GM21367 (cell line): ENCODE results near the gene CDC27.
"Not testable (repeated sequence)": the region's sequence is repeated elsewhere in the genome, so short reads cannot be mapped to it uniquely, and the experiment has no call there.

Source experiments
- ATAC-seq: cut with Tn5 transposase; IDR thresholded peaks from one replicate; pipeline ENCODE4 v1.9.1; 2021; ENCODE audit not compliant: unreplicated experiment

CDC27 gene

DNA sequence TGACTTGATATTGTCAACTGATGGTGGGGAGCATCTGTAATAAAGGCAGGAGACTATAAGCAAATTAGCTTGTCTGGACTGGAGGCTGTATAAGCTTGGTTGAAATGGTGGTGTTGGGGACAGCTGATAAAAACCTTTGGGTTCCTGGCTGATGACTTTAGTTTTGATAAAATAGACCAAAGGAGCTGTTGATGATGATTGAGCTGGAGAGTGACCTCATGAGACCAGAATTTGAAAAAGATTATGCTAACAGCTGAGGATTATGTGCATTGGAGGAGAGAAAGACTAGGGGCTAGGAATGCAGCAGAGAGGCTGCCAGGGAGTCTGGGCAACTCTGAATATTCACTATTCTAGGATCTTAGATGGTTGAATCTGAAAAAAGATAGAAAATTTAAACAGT, 8.7 kb upstream of the CDC27 start:
- ATAC-seq: no peak

DNA sequence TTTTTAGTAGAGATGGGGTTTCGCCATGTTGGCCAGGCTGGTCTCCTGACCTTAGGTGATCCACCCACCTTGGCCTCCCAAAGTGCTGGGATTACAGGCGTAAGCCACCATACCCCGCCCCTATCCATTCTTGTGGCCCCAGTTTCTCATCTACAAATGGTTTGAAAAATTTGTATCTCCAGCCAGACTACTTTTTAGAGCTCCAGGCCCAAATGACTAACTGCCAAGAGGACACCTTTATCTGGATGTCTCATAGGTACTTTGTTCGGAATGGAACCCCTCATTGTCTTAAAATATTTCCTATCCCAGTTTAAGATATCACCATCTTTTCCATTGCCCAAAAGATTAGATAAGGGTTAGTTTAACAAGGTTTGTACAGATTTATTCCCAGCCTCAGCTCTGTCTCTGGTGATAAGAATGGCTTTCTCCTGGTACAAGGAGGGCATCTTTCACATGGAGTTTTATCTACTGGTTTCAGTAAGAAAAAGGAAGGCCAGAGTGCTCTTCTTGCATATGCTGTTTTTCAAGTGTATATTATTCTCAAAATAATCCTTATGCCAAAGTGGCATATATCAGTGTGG, 4.9 kb upstream of the CDC27 start:
- no peak for ATAC-seq

DNA sequence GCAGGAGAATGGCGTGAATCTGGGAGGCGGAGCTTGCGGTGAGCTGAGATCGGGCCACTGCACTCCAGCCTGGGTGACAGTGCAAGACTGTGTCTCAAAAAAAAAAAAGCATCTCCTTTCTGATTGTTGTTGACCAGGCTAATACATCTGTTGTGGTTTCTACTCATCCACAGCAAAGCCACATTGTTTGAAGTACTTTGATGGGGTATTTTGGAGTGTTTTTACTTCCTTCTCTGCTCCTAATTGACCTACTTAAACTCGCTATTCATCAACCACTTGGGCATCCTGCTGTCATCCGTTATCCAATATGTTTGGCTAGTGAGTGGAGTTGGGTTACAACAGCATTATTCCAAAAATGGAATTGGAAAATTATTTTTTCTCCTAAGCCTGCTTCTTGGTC, 3.5 kb upstream of the CDC27 start:
- no peak for ATAC-seq

DNA sequence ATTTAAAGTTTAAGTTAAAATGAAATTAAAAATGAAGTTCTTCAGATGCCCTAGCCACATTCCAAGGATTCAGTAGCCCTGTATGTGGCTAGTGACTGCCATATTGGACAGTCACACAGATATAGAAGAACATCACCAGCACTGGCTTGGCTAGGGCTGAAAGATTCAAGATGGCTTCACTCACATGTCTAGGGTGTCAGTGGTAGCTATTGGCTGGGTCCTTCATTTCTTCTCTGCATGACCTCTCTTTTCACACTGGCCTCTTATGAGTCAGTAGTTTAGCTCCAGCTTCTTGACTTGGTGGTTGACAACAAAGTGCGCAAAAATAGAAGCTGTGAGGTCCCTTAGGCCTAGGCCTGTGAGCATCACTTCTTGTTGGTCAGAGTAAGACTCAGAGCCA, 1.7 kb upstream of the CDC27 start:
- no peak for ATAC-seq

DNA sequence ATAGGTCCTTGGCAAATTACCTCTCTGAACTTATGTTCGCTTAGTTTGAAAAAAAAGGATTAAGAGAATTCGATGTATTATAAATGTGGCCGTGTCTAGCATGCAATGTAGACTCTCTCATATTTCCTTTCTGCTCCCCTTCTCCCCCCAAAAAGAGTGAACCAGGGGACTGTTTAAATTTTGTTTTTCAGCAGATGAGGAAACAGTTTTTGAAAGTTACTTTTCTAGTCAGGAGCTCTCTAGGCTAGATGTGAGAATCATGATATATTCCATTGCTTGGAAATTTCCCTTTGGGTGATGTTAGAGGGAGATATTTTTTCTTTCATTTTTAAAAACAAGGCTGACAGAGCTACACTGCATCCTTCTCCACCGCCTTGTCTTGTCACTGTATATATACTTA, 1.1 kb upstream of the CDC27 start:
- no peak for ATAC-seq

DNA sequence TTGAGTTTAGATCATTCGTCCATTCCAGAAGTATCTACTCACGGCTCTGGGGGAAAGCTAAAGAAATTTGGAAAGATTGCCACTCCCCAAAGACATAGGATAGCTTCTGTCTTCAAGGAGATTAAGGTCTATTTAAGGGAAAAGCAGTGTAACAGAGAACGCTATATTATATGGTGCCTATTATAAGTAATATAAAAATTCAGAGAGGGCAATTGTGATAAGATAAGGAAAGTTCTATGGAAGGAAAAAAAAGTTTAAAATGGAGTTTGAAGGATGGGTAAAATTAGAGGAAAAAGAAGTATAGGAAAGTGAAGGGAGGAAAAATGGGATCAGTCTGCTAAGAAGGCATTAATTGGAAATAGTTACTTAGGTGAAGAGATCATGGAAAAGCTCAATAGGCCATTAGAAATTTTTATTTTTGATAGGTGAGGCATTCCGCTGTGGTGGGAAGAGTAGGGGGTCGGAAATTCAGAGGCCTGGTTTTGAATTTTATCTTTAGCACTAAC, 690 bp upstream of the CDC27 start:
- no peak for ATAC-seq

DNA sequence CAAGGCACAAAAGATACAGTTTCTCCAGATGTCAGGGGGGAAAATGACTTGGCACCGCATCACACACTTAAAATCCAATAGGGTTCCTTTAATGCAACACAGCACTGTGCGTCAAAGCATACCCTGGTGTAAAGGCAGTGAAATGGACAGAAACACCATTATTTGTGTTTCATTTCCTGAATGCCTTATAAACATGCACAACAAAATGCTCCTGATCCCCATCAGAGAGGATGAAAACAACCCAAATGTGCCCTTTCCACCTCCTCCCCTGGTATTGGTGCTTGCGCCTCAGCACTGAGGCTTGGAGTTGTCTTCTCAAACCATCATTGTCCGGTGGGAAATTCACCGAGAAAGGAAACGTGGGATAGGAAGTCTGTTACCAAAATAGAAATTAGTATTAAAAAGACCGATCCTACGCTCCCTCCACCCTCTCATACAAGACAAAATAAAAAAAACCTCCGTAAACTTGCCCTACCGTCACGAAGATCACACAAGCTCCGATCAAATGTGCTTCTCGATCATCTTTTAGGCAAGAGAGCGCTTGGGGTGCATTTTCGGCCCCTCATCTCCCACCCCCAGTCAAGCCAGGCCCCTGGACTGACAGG, 722 bp downstream of the CDC27 start:
- ATAC-seq: no peak

DNA sequence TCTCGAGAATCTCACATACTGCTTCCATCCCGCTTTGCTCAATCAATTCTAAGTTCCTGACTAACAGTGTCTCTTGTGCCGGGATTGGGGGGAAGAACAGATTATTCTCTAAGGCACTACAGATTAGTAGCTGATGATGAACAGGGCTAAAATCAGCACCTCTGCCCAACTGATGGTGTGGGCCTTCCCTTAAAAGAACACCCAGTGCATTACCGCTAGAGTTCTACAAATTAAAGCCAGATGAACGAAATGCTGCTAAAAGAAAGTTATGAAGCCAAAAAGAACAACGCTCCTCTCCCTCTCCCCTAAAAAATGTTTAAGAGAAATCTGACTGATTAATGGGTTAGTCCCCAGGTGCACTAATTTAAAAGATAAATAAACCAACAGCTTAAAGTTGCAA, 4.4 kb downstream of the CDC27 start:
- no peak for ATAC-seq

DNA sequence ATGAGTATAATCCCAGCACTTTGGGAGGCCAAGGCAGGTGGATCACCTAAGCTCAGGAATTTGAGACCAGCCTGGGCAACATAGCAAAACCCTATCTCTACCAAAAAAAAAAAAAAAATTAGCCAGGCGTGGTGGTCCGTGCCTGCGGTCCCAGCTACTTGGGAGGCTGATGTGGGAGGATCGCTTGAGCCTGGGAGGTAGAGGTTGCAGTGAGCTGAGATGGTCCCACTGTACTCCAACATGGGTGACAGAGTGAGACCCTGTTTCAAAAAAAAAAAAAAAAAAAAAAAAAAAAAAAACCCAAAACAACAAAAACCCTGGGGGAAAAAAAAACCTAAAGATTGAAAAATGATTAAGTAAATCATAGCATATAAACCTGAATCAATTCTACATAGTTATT, 8.1 kb downstream of the CDC27 start:
- ATAC-seq: not testable (repeated sequence)

DNA sequence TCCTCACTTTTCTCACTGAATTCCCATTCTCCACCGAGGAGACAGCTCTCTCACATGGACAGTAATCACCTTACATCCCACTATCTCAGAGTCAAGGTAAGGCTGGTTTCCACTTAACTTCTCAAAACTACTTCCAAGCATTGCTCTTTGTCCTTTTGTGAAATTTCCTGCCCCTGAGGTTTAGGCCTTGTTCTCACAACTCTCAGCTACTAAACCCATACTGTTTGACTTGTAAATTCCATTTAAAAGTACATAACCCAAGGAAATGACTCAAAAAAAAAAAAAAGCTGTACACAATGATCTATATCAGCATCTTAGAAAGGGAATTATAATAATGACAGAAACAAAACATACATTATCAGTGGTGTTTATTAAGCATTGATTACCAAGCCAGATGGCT, 8.8 kb downstream of the CDC27 start:
- no peak for ATAC-seq

DNA sequence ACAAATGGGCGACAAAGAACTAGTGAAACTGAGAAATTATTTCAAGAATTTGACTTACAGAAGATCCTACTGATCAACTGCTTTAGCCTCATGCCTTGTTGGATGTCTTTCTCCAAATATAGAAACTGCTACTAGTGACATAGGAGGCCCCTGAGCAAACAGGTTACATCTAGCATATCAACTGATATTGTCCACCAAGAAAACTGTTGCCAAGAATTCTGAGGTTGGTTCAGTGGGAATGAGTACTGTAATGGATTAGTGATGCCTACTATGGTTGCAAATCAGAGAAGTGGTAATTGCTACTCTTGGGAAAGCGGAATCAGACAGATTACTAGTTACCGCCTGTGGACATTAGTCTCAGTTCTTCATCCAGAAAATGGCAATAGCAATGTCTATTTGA, 10.0 kb downstream of the CDC27 start:
- ATAC-seq: no peak

DNA sequence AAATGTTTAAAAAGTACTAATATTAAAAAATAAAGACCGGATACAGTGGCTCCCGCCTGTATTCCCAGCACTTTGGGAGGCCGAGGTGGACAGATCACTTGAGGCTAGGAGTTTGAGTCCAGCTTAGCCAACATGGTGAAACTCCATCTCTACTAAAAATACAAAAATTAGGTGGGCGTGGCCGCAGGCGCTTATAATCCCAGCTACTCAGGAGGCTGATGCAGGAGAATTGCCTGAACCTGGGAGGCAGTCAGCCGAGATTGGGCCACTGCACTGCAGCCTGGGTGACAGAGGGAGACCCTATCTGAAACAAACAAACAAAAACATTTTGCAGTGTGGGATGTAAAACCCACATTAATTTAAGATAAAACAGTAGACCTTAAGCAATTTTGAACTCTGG, 11.8 kb downstream of the CDC27 start:
- ATAC-seq: no peak

DNA sequence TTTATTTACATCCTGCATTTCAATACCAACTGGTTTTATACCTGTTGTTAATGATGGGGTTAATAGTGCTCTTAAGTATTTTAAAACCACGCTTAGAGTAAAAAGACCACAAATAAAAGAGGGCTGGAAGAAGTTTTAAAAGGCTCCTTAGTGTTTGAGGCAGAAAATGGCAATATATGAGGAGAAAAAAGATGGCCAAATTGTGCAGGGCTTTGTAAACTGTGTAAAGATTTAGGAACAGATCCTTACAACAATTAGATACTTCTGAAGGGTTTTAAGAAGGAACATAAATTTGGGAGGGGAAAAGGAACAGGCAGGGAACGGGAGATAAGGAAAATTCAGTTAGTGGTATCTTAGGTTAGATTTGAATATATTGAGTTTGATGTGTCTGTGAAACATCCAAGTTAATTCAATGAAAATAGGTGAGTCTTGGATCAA, 12.7 kb downstream of the CDC27 start:
- ATAC-seq: no peak

DNA sequence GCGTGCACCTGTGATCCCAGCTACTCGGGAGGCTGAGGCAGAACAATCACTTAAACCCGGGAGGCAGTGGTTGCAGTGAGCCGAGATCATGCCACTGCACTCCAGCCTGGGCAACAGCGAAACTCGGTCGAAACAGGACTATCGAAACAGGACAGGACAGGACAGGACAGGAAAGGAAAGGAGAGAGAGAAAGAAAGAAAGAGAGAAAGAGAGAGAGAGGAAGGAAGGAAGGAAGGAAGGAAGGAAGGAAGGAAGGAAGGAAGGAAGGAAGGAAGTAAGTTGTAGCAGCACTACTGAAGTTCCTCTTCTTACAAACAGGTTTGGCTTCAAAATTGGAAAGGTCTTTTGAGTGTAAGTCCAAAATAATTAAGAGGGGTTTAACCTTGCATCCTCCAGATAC, 14.3 kb downstream of the CDC27 start:
- not testable (repeated sequence) for ATAC-seq

DNA sequence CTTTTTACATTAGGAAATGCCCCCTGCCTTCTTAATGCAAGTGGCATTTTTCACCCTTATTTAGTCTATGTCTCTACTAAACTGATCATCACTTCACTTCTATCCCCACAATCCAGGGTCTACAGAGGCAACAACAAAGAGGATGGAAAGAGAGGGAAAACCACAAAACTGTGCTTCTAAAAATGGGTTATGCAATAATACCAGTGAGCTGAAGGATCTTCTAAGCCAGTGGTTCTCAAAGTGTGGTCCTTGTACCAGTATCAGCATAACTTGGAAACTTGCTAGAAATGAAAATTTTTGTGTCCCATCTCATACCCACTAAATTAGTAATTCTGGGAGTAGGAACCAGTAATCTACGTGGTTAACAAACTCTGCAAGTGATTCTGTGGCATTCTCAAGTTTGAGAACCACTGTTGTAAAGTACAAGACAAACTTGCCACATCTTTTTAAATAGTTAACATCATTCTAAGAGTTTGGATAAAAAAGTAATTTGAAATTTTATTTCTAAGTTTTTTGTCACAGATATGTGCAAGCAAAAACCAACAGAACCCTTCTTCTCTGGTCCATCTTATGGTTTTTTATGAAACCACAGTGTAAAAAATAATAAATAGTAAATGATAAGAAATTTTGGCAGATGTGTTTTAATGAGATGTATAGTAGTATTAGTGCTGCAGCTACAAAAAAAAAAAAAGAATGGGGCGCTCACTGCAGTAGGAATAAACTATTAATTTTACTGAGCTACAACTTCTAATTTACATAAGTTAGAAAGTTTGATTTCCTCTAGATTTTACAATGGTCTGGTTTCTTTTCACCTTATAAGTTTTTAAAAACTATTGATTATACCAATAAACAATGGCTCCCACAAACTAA, 16.2 kb downstream of the CDC27 start:
- ATAC-seq: no peak

DNA sequence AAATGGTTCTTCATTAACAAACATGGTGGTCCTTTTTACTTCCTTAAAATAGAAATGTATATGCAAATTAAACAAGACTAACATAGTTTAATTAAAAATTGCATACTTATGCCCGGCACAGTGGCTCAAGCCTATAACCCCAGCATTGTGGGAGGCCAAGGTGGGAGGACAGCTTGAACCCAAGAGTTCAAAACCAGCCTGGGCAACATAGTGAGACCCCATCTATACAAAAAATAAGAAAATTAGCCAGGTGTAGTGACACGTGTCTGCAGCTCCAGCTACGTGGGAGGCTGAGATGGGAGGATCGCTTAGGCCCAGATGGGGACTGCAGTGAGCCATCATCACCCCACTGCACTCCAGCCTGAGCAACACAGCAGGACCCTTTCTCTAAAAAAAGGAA, 18.4 kb downstream of the CDC27 start:
- ATAC-seq: no peak

DNA sequence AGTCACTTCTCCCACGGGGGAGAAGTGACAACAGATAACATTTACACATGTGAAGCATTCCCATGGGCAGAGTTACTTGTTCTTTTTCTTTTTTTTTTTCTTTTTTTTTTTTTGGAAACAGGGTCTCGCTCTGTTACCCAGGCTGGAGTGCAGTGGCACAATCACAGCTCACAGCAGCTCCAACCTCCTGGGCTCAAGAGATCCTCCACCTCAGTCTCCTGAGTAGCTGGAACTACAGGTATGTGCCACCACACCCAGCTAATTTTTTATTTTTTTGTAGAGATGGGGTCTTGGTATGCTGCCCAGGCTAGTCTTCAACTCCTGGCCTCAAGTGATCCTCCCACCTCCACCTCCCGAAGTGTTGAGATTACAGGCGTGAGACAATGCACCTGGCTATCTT, 20.2 kb downstream of the CDC27 start:
- not testable (repeated sequence) for ATAC-seq

DNA sequence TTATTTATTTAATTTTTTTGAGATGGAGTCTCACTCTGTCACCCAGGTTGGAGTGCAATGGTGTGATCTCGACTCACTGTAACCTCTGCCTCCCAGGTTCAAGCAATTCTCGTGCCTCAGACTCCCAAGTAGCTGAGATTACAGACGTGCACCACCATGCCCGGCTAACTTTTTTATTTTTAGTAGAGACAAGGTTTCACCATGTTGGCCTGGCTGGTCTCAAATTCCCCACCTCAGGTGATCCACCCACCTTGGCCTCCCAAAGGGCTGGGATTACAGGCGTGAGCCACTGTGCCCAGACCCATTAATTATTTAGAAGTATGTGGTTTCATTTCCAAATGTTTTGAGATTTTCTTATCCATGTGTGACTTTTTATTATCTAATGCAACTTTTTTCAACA, 22.2 kb downstream of the CDC27 start:
- not testable (repeated sequence) for ATAC-seq

DNA sequence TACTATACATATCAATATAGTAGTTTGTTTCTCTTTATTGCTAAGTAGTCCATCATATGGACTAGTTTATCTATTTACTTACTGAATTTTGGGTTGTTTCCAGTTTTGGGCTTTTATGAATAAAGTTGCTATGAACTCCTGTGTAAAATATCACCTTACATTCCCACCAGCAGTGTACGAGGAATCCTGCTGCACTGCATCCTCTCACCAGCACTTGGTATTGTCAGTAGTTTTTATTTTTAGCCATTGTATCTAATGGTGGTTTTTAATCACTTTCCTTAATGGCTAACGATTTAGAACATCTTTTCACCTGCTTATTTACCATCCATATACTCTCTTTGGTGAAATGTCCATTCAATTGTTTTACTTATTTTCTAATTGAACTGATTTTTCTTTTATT, 24.0 kb downstream of the CDC27 start:
- no peak for ATAC-seq

DNA sequence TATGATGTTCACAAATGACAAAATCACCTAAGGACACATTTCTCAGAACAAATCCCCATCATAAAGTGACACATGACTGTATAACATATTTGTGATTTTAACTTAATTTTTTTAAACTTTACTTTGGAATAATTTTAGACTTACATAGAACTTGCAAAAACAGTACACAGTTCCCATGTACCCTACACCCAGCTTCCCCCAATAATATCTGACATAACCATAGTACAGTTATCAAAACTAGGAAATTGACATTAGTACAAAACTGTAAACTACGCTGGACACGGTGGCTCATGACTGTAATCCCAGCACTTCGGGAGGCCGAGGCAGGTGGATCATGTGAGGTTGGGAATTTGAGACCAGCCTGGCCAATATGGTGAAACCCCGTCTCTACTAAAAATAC, 24.8 kb downstream of the CDC27 start:
- ATAC-seq: no peak

DNA sequence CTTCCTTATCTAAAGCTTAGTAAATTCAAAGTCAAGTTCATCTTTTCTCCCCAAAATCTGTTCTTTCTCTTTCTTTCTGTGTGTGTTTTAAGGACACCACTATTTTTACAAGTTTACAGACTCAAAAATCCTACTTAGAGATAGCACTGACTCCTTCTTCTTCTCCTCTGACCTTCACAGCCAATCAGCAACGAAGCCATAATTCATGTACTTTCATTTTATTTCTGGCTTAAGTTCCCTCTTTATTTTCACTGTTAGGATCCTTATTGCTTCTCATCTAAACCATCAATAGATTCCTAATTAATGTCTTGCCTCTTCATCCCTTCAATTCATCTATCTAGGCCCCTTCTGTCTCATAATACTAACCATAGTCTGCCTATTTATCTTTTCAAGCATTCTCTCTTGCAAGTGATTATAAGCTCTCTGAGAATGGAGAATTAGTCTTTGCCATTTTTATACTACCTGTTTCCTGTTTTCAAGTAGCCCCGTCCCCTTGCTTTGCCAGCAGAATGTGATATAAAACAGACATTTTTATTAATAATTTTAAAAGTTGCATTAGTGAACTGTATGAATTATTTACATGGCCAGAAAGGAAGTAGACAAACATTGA, 27.0 kb downstream of the CDC27 start:
- ATAC-seq: no peak

DNA sequence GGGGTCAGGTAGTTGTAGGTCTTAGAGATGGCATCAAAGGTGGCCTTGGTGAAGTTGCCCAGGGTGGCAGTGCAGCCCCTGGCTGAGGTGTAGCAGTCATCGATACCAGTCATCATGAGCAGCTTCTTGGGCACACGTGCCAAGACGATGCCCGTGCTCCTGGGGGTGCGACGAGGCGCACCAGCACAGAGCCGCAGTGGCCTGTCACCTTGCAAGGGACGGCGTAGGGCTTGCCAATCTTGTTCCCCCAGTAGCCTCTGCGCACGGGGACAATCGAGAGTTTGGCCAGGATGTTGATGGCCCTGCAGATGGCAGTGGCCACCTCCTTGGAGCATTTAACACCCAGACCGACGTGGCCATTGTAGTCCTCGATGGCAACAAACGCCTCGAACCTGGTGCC, 29.8 kb downstream of the CDC27 start:
- ATAC-seq: no peak
